Gastroesophageal sphincter (tissue), 4 donors: ENCODE data around the gene RTN4IP1. TPM values are rescaled to one million over a fixed set of nuclear protein-coding genes. Genes with fewer than 3 reads are reported as not detected.

Experiments used
- ATAC-seq: fragments of 150-250 bp; one replicate; pipeline ENCODE4 v1.9.1; 2016; ENCODE audit warnings: mild to moderate bottlenecking, moderate library complexity
- H3K27ac ChIP-seq, 4 donors: fragments of 200-600 bp; sonication (generic) in 3 of 4; 1 replicate in 3 of 4; 2 replicates in 1 of 4; pipeline ENCODE4 v1.5.1; 2016 to 2019
- H3K27me3 ChIP-seq: fragments of 200-600 bp; sonication (generic); one replicate; pipeline ENCODE4 v1.5.1; 2019
- H3K36me3 ChIP-seq, 2 donors: fragments of 200-600 bp; sonication (generic); one replicate each; pipeline ENCODE4 v1.5.1; 2019; ENCODE audit warnings: control low read depth in 1 of 2
- H3K4me1 ChIP-seq, 3 donors: fragments of 200-600 bp; sonication (generic); 1 replicate in 2 of 3; 2 replicates in 1 of 3; pipeline ENCODE4 v1.5.1; 2016 to 2019; ENCODE audit warnings: control low read depth in 2 of 3
- H3K4me3 ChIP-seq, 2 donors: fragments of 200-600 bp; sonication (generic); one replicate each; pipeline ENCODE4 v1.5.1; 2019; ENCODE audit warnings: mild to moderate bottlenecking in 1 of 2, moderate library complexity in 1 of 2
- H3K9me3 ChIP-seq, 3 donors: fragments of 200-600 bp; sonication (generic); one replicate each; pipeline ENCODE4 v1.5.1; 2017 to 2019; ENCODE audit warnings: control low read depth in 2 of 3
- CTCF ChIP-seq, 4 experiments: fragments of 200-600 bp in 2 of 4; fragments of 450-650 bp in 2 of 4; sonication (generic) in 1 of 4; IDR thresholded peaks; one replicate each; pipeline ENCODE4 v1.5.1; 2017 to 2019; ENCODE audit warnings: antibody characterized with exemption in 4 of 4, mild to moderate bottlenecking in 2 of 4, moderate library complexity in 2 of 4
- EP300 ChIP-seq: sonication (generic); formaldehyde crosslinking; IDR thresholded peaks from one replicate; pipeline ENCODE4 v1.6.1; 2017; ENCODE audit warnings: antibody characterized with exemption, mild to moderate bottlenecking
- POLR2A ChIP-seq, 2 donors: fragments of 450-650 bp; IDR thresholded peaks; one replicate each; pipeline ENCODE4 v1.6.1; 2017; ENCODE audit warnings: antibody characterized with exemption in 2 of 2, mild to moderate bottlenecking in 2 of 2, moderate library complexity in 1 of 2
- POLR2AphosphoS5 ChIP-seq: sonication (generic); formaldehyde crosslinking; IDR thresholded peaks from one replicate; pipeline ENCODE4 v1.6.1; 2017; ENCODE audit warnings: antibody characterized with exemption
- WGBS, 2 donors: methylation state at CpG; one replicate each; pipeline ENCODE4 v1.1.5; 2018; ENCODE audit warnings: low coverage in 1 of 2; 5-methylcytosine and 5-hydroxymethylcytosine counted together
- total RNA-seq, 4 donors: library from RNA; depleted of rRNA; stranded (reverse); fragments of >200 nt; gene quantifications; one replicate each; pipeline ENCODE4 v1.1.0, GENCODE V29; 2016

Gene RTN4IP1
- total RNA-seq, 4 donors from 2014 or later, result 2.3 to 5.3 (median 3.5) TPM

- Histone ChIP-seq H3K36me3 (no peaks in the 10 kb centered on the region), H3K27ac (no peak overlapping the region), H3K27me3 (no peaks in the 10 kb centered on the region), H3K4me1 (peaks cover 0 to 2% (median 2%) of the 10 kb centered on the region in 3 donors), H3K9me3 (no peaks in the 10 kb centered on the region), H3K4me3 (no peak overlapping the region)
- TF ChIP-seq CTCF (IDR thresholded peaks at IDR 0.05) (no peak), EP300 (no peak), POLR2A (IDR thresholded peaks at IDR 0.05) (no peak), POLR2AphosphoS5 (no peak)
- no peak for ATAC-seq
- WGBS, 2 donors, result 91 to 92% methylated on average over 6 of the region's 6 CpGs
Measured at GRCh38 chr6:106540907-106541306, 88.4 kb downstream of the RTN4IP1 start.

- no peak overlapping the region for H3K27ac ChIP-seq
- H3K4me1 ChIP-seq, result no peaks in the 10 kb centered on the region
- H3K36me3 ChIP-seq, result no peaks in the 10 kb centered on the region
- no peak for ATAC-seq
- no peaks in the 10 kb centered on the region for H3K9me3 ChIP-seq
- no peak overlapping the region for H3K4me3 ChIP-seq
- TF ChIP-seq EP300 (no peak), CTCF (IDR thresholded peaks at IDR 0.05) (no peak), POLR2A (IDR thresholded peaks at IDR 0.05) (no peak), POLR2AphosphoS5 (no peak)
- no peaks in the 10 kb centered on the region for H3K27me3 ChIP-seq
Measured at GRCh38 chr6:106540432-106540831, 88.9 kb downstream of the RTN4IP1 start.

GRCh38 chr6:106539936-106540335, 89.4 kb downstream of the RTN4IP1 start:
- TF ChIP-seq CTCF (IDR thresholded peaks at IDR 0.05) (no peak), POLR2AphosphoS5 (no peak), POLR2A (IDR thresholded peaks at IDR 0.05) (no peak), EP300 (no peak)
- Histone ChIP-seq H3K4me3 (no peak overlapping the region), H3K27me3 (no peaks in the 10 kb centered on the region), H3K9me3 (no peaks in the 10 kb centered on the region), H3K4me1 (no peaks in the 10 kb centered on the region), H3K27ac (no peak overlapping the region), H3K36me3 (no peaks in the 10 kb centered on the region)
- WGBS, 2 donors, result 65 to 78% methylated on average over 7 to 9 of the region's 9 CpGs
- ATAC-seq, result no peak

GRCh38 chr6:106538145-106538544, 91.2 kb downstream of the RTN4IP1 start:
- no peaks in the 10 kb centered on the region for H3K9me3 ChIP-seq
- no peak for ATAC-seq
- no peak for TF ChIP-seq CTCF (IDR thresholded peaks at IDR 0.05)
- TF ChIP-seq POLR2A (IDR thresholded peaks at IDR 0.05), result no peak
- TF ChIP-seq POLR2AphosphoS5, result no peak
- no peak for TF ChIP-seq EP300
- H3K4me3 ChIP-seq, result no peak overlapping the region
- H3K36me3 ChIP-seq, result no peaks in the 10 kb centered on the region
- no peaks in the 10 kb centered on the region for H3K27me3 ChIP-seq
- H3K4me1 ChIP-seq, result no peaks in the 10 kb centered on the region
- no peak overlapping the region for H3K27ac ChIP-seq
- 92% methylated on average over 1 of the region's 1 CpG; no CpG with 5 or more reads in 1 of the 2 donors for WGBS, 2 donors

- no peaks in the 10 kb centered on the region for H3K27me3 ChIP-seq
- ATAC-seq, result no peak
- H3K9me3 ChIP-seq, result no peaks in the 10 kb centered on the region
- H3K36me3 ChIP-seq, result no peaks in the 10 kb centered on the region
- TF ChIP-seq POLR2AphosphoS5, result no peak
- TF ChIP-seq POLR2A (IDR thresholded peaks at IDR 0.05), result no peak
- no peak for TF ChIP-seq EP300
- no peak for TF ChIP-seq CTCF (IDR thresholded peaks at IDR 0.05)
- no peaks in the 10 kb centered on the region for H3K4me1 ChIP-seq
- no peak overlapping the region for H3K27ac ChIP-seq
- 64 to 85% methylated on average over 4 to 8 of the region's 8 CpGs for WGBS, 2 donors
- H3K4me3 ChIP-seq, result no peak overlapping the region
Measured at GRCh38 chr6:106537662-106538061, 91.6 kb downstream of the RTN4IP1 start.
